ENCODE measurements around the gene ACVR1B. TPM values are rescaled to one million over a fixed set of nuclear protein-coding genes. Genes with fewer than 3 reads are reported as not detected.

The ACVR1B gene
- total and polyA plus RNA-seq, 2 donors (not counting 3 experiments of a cell fraction or from before 2014, with no cell fraction given): 29.0 to 33.7 TPM

DNA sequence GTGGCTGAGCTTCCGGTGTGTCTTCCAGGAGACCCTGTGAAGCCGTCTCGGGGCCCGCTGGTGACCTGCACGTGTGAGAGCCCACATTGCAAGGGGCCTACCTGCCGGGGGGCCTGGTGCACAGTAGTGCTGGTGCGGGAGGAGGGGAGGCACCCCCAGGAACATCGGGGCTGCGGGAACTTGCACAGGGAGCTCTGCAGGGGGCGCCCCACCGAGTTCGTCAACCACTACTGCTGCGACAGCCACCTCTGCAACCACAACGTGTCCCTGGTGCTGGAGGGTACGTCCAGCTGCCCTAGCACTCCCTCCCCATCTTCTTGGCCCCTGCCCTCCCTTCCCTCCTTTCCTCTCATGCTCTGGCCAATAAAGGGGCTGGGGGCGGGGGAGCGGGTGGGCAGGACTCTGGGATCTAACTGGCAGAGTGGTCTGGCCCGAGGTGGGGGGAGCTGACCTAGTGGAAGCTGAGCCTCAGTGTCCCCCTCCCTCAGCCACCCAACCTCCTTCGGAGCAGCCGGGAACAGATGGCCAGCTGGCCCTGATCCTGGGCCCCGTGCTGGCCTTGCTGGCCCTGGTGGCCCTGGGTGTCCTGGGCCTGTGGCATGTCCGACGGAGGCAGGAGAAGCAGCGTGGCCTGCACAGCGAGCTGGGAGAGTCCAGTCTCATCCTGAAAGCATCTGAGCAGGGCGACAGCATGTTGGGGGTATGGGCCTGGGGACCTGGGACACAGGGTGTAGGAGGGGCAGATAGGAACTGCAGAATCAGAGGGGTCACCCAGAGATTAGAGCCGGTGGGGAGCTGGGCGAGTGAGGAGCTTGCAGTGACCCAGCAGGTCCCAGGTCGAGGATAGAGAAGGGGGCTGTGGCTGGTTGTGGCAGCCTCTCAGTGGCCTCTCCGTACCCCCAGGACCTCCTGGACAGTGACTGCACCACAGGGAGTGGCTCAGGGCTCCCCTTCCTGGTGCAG, 38.1 kb upstream of the ACVR1B start:
- H4K20me1 ChIP-seq (replicated peaks; ENCODE audit: control insufficient read depth, extremely low read depth, insufficient read depth, low read length): no peaks in the 10 kb centered on the region
- no peaks in the 10 kb centered on the region for H3K9me3 ChIP-seq (replicated peaks; ENCODE audit: control insufficient read depth, insufficient read depth, low read length)
- peaks cover 59% of the 10 kb centered on the region for H3K4me1 ChIP-seq (ENCODE audit: control insufficient read depth, extremely low read depth, insufficient read depth, low read length)
- no peaks in the 10 kb centered on the region for H3K27me3 ChIP-seq (ENCODE audit: control insufficient read depth in 2 of 2, insufficient read depth in 2 of 2, low read length in 2 of 2)
- FAIRE-seq (no peak), DNase-seq (ENCODE audit: low read depth, low spot score) (no peak)
- TF ChIP-seq, protein P1, sequence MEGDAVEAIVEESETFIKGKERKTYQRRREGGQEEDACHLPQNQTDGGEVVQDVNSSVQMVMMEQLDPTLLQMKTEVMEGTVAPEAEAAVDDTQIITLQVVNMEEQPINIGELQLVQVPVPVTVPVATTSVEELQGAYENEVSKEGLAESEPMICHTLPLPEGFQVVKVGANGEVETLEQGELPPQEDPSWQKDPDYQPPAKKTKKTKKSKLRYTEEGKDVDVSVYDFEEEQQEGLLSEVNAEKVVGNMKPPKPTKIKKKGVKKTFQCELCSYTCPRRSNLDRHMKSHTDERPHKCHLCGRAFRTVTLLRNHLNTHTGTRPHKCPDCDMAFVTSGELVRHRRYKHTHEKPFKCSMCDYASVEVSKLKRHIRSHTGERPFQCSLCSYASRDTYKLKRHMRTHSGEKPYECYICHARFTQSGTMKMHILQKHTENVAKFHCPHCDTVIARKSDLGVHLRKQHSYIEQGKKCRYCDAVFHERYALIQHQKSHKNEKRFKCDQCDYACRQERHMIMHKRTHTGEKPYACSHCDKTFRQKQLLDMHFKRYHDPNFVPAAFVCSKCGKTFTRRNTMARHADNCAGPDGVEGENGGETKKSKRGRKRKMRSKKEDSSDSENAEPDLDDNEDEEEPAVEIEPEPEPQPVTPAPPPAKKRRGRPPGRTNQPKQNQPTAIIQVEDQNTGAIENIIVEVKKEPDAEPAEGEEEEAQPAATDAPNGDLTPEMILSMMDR (IDR thresholded peaks at IDR 0.05; ENCODE audit: extremely low read depth in 1 of 2, insufficient read depth in 1 of 2, low read depth in 1 of 2, low read length in 2 of 2): peak; percentile 45 to 50
- no peak for TF ChIP-seq GATA2 (IDR thresholded peaks at IDR 0.05; ENCODE audit: insufficient read depth, insufficient read length, low read depth, low read length)
- no peak for TF ChIP-seq EZH2 (IDR thresholded peaks at IDR 0.05; ENCODE audit: borderline replicate concordance, low read depth, low read length, severe bottlenecking)
- no peak for TF ChIP-seq MYC (IDR thresholded peaks at IDR 0.05; ENCODE audit: low read depth, low read length)
- TF ChIP-seq POLR2A (IDR thresholded peaks at IDR 0.05; ENCODE audit: low read depth, low read length): no peak
- TF ChIP-seq FOS (IDR thresholded peaks at IDR 0.05; ENCODE audit: borderline replicate concordance, insufficient read depth, low read length): no peak
- POLR2A ChIA-PET: interaction anchor here (1.6 to 2.1 kb wide), 3 partner anchors 9 to 93 kb away, joined by 6 to 12 read pairs (median 7); partner anchors contain the start of gene TAMALIN
- intact Hi-C loops (cut with micrococcal nuclease) (no loop called here), dilution Hi-C loops (cut with MboI; ENCODE audit: extremely low pct_ligation_motif_present, low sequenced_read_pairs) (no loop called here)
- H3K9me1 ChIP-seq (replicated peaks; ENCODE audit: control insufficient read depth, extremely low read depth, insufficient read depth, low read length): no peaks in the 10 kb centered on the region
- H3K36me3 ChIP-seq (ENCODE audit: control insufficient read depth in 2 of 2, extremely low read depth in 1 of 2, insufficient read depth in 2 of 2, low read length in 2 of 2): peaks cover 25 to 42% of the 10 kb centered on the region in 2 experiments
- no peak overlapping the region for H2AFZ ChIP-seq (ENCODE audit: low read depth, low read length)
- H3K79me2 ChIP-seq (ENCODE audit: control insufficient read depth, insufficient read depth, low read length): peaks cover 90% of the 10 kb centered on the region
- H3K9ac ChIP-seq (replicated peaks; ENCODE audit: extremely low read depth, insufficient read depth, low read length): peak overlapping the region; percentile 48
- H3K27ac ChIP-seq (ENCODE audit: insufficient read depth, low read depth, low read length): peak overlapping the region; percentile 99
- H3K4me3 ChIP-seq (replicated peaks in 1 of 3; ENCODE audit: insufficient read depth in 1 of 3, low read depth in 1 of 3, low read length in 3 of 3): peak overlapping the region; percentile 5 to 57 (median 44)
- CTCF ChIA-PET: interaction anchor here (0.8 to 11.4 kb wide), 10 partner anchors 10 to 493 kb away, joined by 3 to 286 read pairs (median 4); partner anchors contain the start of gene ANKRD33
- no TSS peak for BruUV-seq (replicated peaks)
- H3K4me2 ChIP-seq (ENCODE audit: insufficient read depth, low read length): peak overlapping the region; percentile 96
